Measurements from ENCODE around the gene CDK5R2. TPM values are rescaled to one million over a fixed set of nuclear protein-coding genes. Genes with fewer than 3 reads are reported as not detected.

Gene CDK5R2
- total and polyA plus RNA-seq, 2 of the 13 experiments (the other 11 are each of a cell fraction or from before 2014, with no cell fraction given), result not detected

- TF ChIP-seq ATF6 (CRISPR knock-in tag; conservative IDR thresholded peaks at IDR 0.05) (no peak), IKZF4 (CRISPR knock-in tag; IDR thresholded peaks at IDR 0.05; ENCODE audit: borderline replicate concordance, low read depth, not compliant biosample characterization) (no peak), ZNF614 (CRISPR knock-in tag; IDR thresholded peaks at IDR 0.05; ENCODE audit: borderline replicate concordance) (0 out of 2 replicates have a peak, but pooled peaks have one; percentile 55), ZNF530 (CRISPR knock-in tag; IDR thresholded peaks at IDR 0.05; ENCODE audit: low read depth) (no peak), MXI1 (IDR thresholded peaks at IDR 0.05; ENCODE audit: borderline replicate concordance, low read depth, low read length) (0 out of 3 replicates have a peak, but pooled peaks have one; percentile 25), TFE3 (CRISPR knock-in tag; IDR thresholded peaks at IDR 0.05) (no peak), LCORL (IDR thresholded peaks at IDR 0.05) (no peak), LCORL (CRISPR knock-in tag; IDR thresholded peaks at IDR 0.05) (no peak), ZNF280B (CRISPR knock-in tag; IDR thresholded peaks at IDR 0.05; ENCODE audit: borderline replicate concordance) (no peak), HOXA3 (CRISPR knock-in tag; IDR thresholded peaks at IDR 0.05) (no peak), HHEX (CRISPR knock-in tag; IDR thresholded peaks at IDR 0.05) (no peak), GMEB1 (CRISPR knock-in tag; IDR thresholded peaks at IDR 0.05; ENCODE audit: borderline replicate concordance) (0 out of 2 replicates have a peak, but pooled peaks have one; percentile 7), ZBED4 (CRISPR knock-in tag; IDR thresholded peaks at IDR 0.05; ENCODE audit: borderline replicate concordance) (no peak), ZSCAN25 (CRISPR knock-in tag; IDR thresholded peaks at IDR 0.05) (peak; percentile 51), RXRA (CRISPR knock-in tag; IDR thresholded peaks at IDR 0.05) (no peak), TEF (CRISPR knock-in tag; IDR thresholded peaks at IDR 0.05) (no peak), TAF1 (CRISPR knock-in tag; IDR thresholded peaks at IDR 0.05) (no peak)
- TF ChIP-seq, protein P1, sequence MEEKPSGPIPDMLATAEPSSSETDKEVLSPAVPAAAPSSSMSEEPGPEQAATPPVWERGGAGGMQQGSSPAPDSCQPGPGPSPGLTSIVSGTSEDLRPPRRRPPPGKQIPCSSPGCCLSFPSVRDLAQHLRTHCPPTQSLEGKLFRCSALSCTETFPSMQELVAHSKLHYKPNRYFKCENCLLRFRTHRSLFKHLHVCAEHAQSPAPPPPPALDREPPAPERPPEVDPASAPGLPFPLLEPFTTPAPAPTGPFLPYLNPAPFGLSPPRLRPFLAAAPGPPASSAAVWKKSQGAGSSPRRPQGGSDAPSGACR (CRISPR knock-in tag; IDR thresholded peaks at IDR 0.05), result no peak
Measured at GRCh38 chr2:219003267-219003634, 43.8 kb downstream of the CDK5R2 start (continued).
